H1 (cell line): Measurements from ENCODE around the gene EIF4A2. TPM values are rescaled to one million over a fixed set of nuclear protein-coding genes. Genes with fewer than 3 reads are reported as not detected.

ENCODE experiments used
- polyA plus RNA-seq, 7 experiments: library from polyadenylated mRNA; depleted of rRNA in 3 of 7; stranded (reverse) in 5 of 7; unstranded in 2 of 7; fragments of >200 nt in 5 of 7; fragments of 200-250 nt in 2 of 7; gene quantifications; 1 replicate in 5 of 7; 2 replicates in 1 of 7; 4 replicates in 1 of 7; pipeline versions ENCODE4 v1.2.1 to v1.2.3, GENCODE V29; 2011 to 2013; ENCODE audit warnings: missing spikeins in 2 of 7, mixed read lengths in 2 of 7
- total RNA-seq: library from RNA; stranded (reverse); fragmentation: NEBNext Ultra II Directional; extraction: Animal tissue kit (Norgen Biotek cat#: 25700); gene quantifications from 2 replicates; pipeline ENCODE4 v1.2.1, GENCODE V29; 2021
- TF ChIP-seq, protein P1 (sequence below): IDR thresholded peaks from 2 replicates; pipeline ENCODE4 v1.6.1; 2012; ENCODE audit warnings: low read length, inconsistent platforms

EIF4A2 gene
- total and polyA plus RNA-seq, 2 of the 8 experiments (the other 6 are each of a cell fraction or from before 2014, with no cell fraction given) = 527 to 604 TPM

DNA sequence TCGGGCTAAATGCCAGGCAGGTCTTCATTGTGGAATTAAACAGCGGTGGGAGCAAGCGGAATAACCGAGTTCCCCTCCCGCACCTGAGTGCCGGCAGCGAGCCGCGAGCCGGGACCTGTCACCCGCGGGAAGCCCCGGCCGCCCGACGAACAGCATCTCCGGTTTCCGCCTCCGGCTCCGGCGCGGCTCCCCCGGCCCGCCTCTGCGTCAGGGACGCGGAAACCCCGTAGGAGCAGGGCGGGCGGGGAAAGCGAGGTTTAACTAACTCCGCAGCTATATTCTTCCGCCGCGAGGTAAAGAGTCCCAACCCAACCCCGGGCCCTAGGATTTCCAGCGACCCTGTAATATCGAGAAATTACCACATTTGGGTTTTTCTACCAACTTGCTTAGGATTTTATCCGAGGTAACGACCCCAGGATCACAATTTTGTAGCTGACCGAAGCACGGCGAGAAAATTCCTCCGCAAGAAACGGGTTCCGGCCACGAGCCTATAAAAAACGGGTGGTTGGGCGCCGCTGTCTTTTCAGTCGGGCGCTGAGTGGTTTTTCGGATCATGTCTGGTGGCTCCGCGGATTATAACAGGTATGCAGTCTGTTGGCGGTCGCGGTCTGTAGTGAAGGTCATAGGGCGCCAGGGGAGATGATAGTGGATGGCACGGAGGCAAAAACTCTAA, at the start of gene EIF4A2 (continued):
- TF ChIP-seq, protein P1, sequence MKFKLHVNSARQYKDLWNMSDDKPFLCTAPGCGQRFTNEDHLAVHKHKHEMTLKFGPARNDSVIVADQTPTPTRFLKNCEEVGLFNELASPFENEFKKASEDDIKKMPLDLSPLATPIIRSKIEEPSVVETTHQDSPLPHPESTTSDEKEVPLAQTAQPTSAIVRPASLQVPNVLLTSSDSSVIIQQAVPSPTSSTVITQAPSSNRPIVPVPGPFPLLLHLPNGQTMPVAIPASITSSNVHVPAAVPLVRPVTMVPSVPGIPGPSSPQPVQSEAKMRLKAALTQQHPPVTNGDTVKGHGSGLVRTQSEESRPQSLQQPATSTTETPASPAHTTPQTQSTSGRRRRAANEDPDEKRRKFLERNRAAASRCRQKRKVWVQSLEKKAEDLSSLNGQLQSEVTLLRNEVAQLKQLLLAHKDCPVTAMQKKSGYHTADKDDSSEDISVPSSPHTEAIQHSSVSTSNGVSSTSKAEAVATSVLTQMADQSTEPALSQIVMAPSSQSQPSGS = peak; percentile 88
